Testis (tissue), 3 donors: ENCODE measurements around the gene NLRC5. TPM values are rescaled to one million over a fixed set of nuclear protein-coding genes. Genes with fewer than 3 reads are reported as not detected.
"Not testable (repeated sequence)": the region's sequence is repeated elsewhere in the genome, so short reads cannot be mapped to it uniquely, and the experiment has no call there.

Experiments
- DNase-seq: peaks from one replicate; pipeline ENCODE4 v3.0.0-alpha.2; 2019
- H3K27ac ChIP-seq, 2 donors: fragments of 200-600 bp; sonication (generic); one replicate each; pipeline ENCODE4 v1.5.1; 2019
- H3K27me3 ChIP-seq: fragments of 200-600 bp; sonication (generic); one replicate; pipeline ENCODE4 v1.5.1; 2019
- H3K36me3 ChIP-seq: fragments of 200-600 bp; sonication (generic); one replicate; pipeline ENCODE4 v1.5.1; 2017; ENCODE audit warnings: low read depth; ENCODE audit errors: missing control alignments
- H3K4me1 ChIP-seq: fragments of 200-600 bp; sonication (generic); one replicate; pipeline ENCODE4 v1.5.1; 2019
- H3K4me3 ChIP-seq, 2 donors: fragments of 200-600 bp; sonication (generic); one replicate each; pipeline ENCODE4 v1.5.1; 2017 to 2019
- H3K9me3 ChIP-seq: fragments of 200-600 bp; sonication (generic); one replicate; pipeline ENCODE4 v1.5.1; 2017
- POLR2A ChIP-seq: fragments of 450-650 bp; IDR thresholded peaks from one replicate; pipeline ENCODE4 v1.6.1; 2017; ENCODE audit warnings: antibody characterized with exemption, mild to moderate bottlenecking, moderate library complexity
- WGBS, 2 donors: methylation state at CpG; one replicate each; pipeline ENCODE4 v1.1.5; 2018; 5-methylcytosine and 5-hydroxymethylcytosine counted together
- intact Hi-C: fragments of 100-400 bp; cut with DNase I; formaldehyde crosslinking; loops from one replicate; pipeline ENCODE4 v1.15.1; 2023; ENCODE audit warnings: low total_unique reads
- polyA plus RNA-seq: library from polyadenylated mRNA; stranded (reverse); fragments of 350-450 nt; fragmentation: Illumina TruSeq; extraction: RNeasy Lipid Tissue Mini Kit (QIAGEN cat#74804); gene quantifications from one replicate; pipeline ENCODE4 v1.2.3, GENCODE V29; 2014; ENCODE audit warnings: low read depth, low replicate concordance; ENCODE audit not compliant: insufficient read depth
- total RNA-seq, 2 donors: library from RNA; depleted of rRNA; stranded (reverse); fragments of >200 nt; gene quantifications; one replicate each; pipeline ENCODE4 v1.2.3, GENCODE V29; 2016
- TF ChIP-seq, protein P1 (sequence below), 3 experiments: fragments of 450-650 bp in 2 of 3; fragments of 200-600 bp in 1 of 3; sonication (generic) in 1 of 3; IDR thresholded peaks; one replicate each; pipeline ENCODE4 v1.5.1; 2016 to 2019; ENCODE audit warnings: antibody characterized with exemption in 3 of 3, mild to moderate bottlenecking in 2 of 3, moderate library complexity in 1 of 3

NLRC5 gene
- total and polyA plus RNA-seq, 3 donors from 2014 or later = 10.3 to 14.9 (median 12.0) TPM

GRCh38 chr16:56970934-56971767 lies 18.2 kb upstream of the NLRC5 start:
- DNase-seq = no peak
- no peaks in the 10 kb centered on the region for H3K36me3 ChIP-seq

DNA sequence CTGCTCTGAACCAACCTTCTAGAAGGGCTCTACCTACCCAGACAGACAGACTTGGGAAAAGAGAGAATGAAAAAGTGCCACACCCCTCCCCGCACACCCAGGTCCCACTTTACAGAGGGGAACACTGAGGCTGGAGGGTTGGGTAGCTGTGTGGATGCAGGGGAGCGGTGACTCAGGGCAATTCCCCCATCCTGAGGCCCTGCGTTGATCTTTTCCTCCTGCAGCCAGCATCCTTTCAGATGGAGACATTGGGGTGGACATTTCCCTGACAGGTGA lies 17.7 kb upstream of the NLRC5 start:
- H3K27me3 ChIP-seq = no peaks in the 10 kb centered on the region
- H3K36me3 ChIP-seq = no peaks in the 10 kb centered on the region
- TF ChIP-seq POLR2A = no peak
- TF ChIP-seq, protein P1, sequence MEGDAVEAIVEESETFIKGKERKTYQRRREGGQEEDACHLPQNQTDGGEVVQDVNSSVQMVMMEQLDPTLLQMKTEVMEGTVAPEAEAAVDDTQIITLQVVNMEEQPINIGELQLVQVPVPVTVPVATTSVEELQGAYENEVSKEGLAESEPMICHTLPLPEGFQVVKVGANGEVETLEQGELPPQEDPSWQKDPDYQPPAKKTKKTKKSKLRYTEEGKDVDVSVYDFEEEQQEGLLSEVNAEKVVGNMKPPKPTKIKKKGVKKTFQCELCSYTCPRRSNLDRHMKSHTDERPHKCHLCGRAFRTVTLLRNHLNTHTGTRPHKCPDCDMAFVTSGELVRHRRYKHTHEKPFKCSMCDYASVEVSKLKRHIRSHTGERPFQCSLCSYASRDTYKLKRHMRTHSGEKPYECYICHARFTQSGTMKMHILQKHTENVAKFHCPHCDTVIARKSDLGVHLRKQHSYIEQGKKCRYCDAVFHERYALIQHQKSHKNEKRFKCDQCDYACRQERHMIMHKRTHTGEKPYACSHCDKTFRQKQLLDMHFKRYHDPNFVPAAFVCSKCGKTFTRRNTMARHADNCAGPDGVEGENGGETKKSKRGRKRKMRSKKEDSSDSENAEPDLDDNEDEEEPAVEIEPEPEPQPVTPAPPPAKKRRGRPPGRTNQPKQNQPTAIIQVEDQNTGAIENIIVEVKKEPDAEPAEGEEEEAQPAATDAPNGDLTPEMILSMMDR (IDR thresholded peaks at IDR 0.05) = no peak
- intact Hi-C loops = no loop called here
- H3K27ac ChIP-seq = no peak overlapping the region
- no peak overlapping the region for H3K4me3 ChIP-seq
- DNase-seq = no peak
- WGBS, 2 donors = 83 to 100% methylated on average over 3 of the region's 3 CpGs
- no peaks in the 10 kb centered on the region for H3K9me3 ChIP-seq
- no peaks in the 10 kb centered on the region for H3K4me1 ChIP-seq

More at GRCh38 chr16:56970934-56971767, 18.2 kb upstream of the NLRC5 start:
- intact Hi-C loops = no loop called here
- Histone ChIP-seq H3K27ac (no peak overlapping the region), H3K9me3 (no peaks in the 10 kb centered on the region), H3K27me3 (no peaks in the 10 kb centered on the region), H3K4me3 (no peak overlapping the region), H3K4me1 (no peaks in the 10 kb centered on the region)
- 60 to 80% methylated on average over 7 to 8 of the region's 8 CpGs for WGBS, 2 donors
- no peak for TF ChIP-seq POLR2A
- TF ChIP-seq, protein P1 (IDR thresholded peaks at IDR 0.05) = no peak

GRCh38 chr16:56972403-56973293 lies 16.7 kb upstream of the NLRC5 start:
- no peak overlapping the region for H3K4me3 ChIP-seq
- intact Hi-C loops = no loop called here
- no peak overlapping the region for H3K27ac ChIP-seq
- H3K36me3 ChIP-seq = no peaks in the 10 kb centered on the region
- H3K9me3 ChIP-seq = no peaks in the 10 kb centered on the region
- H3K27me3 ChIP-seq = no peaks in the 10 kb centered on the region
- 78 to 85% methylated on average over 17 to 18 of the region's 18 CpGs for WGBS, 2 donors
- DNase-seq = no peak
- TF ChIP-seq POLR2A = no peak
- TF ChIP-seq, protein P1 (IDR thresholded peaks at IDR 0.05) = no peak
- H3K4me1 ChIP-seq = no peaks in the 10 kb centered on the region

DNA sequence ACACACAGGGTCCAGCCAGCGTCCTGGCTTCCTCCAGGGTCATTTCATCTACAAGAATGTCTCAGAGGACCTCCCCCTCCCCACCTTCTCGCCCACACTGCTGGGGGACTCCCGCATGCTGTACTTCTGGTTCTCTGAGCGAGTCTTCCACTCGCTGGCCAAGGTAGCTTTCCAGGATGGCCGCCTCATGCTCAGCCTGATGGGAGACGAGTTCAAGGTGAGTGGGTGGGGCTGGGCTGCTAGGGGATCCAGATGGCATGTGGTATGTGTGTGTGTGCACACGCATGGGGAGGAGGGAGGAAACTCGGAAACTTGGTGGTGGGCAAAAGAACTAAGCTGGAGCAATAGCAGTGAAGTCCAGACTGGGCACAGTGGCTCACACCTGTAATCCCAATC lies 16.1 kb upstream of the NLRC5 start:
- TF ChIP-seq, protein P1 (IDR thresholded peaks at IDR 0.05) = no peak
- no peak for TF ChIP-seq POLR2A
- Histone ChIP-seq H3K4me1 (no peaks in the 10 kb centered on the region), H3K27ac (no peak overlapping the region), H3K27me3 (no peaks in the 10 kb centered on the region), H3K9me3 (no peaks in the 10 kb centered on the region), H3K36me3 (no peaks in the 10 kb centered on the region), H3K4me3 (no peak overlapping the region)
- DNase-seq = no peak
- intact Hi-C loops = no loop called here
- WGBS, 2 donors = 67 to 82% methylated on average over 8 to 9 of the region's 9 CpGs

DNA sequence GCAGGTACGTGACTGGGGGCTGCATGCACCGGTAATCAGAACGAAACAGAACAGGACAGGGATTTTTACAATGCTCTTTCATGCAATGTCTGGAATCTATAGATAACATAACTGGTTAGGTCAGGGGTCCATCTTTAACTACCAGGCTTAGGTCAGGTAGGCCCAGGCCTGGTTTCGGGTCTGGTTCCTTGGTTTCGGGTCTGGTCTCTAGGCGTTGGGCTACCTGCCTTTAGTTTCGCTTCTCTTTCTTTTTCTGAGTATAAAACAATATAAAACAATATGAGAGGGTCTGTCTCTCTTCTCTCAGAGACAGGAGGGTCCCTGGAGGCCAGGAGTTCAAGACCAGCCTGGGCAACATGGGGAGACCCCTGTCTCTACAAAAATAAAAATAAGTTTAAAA lies 15.5 kb upstream of the NLRC5 start:
- H3K27me3 ChIP-seq, H3K4me1 ChIP-seq, H3K27ac ChIP-seq, H3K36me3 ChIP-seq, intact Hi-C loops, H3K4me3 ChIP-seq, DNase-seq, H3K9me3 ChIP-seq: not testable (repeated sequence)
- WGBS, 2 donors = 83 to 96% methylated on average over 7 of the region's 7 CpGs
